ENCODE results near the gene HDAC4. TPM values are rescaled to one million over a fixed set of nuclear protein-coding genes. Genes with fewer than 3 reads are reported as not detected.

The HDAC4 gene
- total RNA-seq, 1 experiment from 2014 or later, result 21.8 TPM

DNA sequence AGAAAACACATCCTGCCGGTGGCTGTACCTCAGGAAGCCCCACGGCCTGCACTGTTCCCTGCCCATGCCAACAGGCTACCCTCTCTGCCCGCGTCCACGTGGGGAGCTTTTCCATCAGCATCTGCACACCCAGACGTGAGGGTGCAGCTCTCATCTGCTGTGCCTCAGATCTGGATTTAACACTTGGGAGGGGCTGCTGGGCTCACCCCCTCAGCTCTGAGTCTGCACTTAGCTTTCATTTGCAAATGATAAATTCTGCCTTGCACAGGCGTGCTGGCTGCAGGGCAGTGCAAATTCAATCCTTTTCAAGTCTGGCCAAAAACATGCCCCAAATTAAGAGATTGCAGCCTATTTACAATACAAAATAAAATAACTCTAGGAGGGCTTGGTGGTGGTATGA lies 307.3 kb downstream of the HDAC4 start:
- Mint-ChIP-seq H3K27me3 (ENCODE audit: insufficient read depth, unreplicated experiment) (no peaks in the 10 kb centered on the region), H3K27ac (ENCODE audit: low read depth, unreplicated experiment) (no peak overlapping the region)
- BruUV-seq (replicated peaks), result no TSS peak

DNA sequence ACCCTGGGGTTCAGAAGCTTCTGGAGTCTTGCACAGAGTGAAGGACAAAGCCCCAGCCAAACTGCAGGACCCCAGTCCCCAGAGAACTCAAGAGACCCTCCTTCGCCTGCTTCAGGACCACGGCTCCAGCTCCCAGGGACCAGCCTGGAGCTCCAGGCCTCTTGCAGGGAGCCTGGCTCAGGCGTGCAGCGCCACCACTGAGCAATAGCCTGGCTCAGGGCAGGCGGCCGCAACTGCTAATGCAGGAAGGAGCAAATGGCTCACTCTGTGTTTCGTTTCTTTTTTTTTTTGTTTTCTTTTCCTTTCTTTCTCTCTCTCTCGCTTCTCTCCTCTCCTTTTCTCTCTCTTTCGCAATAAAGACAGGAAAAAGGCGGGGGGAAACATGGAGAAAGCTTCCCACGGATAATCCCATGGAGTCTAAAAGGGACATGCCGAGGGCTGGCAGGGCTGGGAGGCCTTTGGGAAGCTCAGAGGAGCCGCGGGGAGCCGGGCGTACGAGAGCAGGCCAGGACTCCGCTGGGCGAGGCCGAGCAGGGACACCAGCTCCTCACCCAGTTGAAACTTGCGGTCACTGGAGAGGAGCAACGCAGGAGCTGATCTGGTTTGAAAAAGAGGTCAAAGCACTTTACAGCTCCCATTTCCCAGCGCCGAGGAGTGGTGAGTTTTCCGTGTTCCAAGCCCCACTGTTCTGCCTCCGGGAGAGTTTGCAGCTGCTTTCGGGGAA lies 308.1 kb downstream of the HDAC4 start:
- TF ChIP-seq, protein P1, sequence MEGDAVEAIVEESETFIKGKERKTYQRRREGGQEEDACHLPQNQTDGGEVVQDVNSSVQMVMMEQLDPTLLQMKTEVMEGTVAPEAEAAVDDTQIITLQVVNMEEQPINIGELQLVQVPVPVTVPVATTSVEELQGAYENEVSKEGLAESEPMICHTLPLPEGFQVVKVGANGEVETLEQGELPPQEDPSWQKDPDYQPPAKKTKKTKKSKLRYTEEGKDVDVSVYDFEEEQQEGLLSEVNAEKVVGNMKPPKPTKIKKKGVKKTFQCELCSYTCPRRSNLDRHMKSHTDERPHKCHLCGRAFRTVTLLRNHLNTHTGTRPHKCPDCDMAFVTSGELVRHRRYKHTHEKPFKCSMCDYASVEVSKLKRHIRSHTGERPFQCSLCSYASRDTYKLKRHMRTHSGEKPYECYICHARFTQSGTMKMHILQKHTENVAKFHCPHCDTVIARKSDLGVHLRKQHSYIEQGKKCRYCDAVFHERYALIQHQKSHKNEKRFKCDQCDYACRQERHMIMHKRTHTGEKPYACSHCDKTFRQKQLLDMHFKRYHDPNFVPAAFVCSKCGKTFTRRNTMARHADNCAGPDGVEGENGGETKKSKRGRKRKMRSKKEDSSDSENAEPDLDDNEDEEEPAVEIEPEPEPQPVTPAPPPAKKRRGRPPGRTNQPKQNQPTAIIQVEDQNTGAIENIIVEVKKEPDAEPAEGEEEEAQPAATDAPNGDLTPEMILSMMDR (IDR thresholded peaks at IDR 0.05; ENCODE audit: unreplicated experiment), result no peak
- Mint-ChIP-seq H3K36me3 (ENCODE audit: insufficient read depth, unreplicated experiment) (peaks cover 6% of the 10 kb centered on the region), H3K4me1 (ENCODE audit: insufficient read depth, unreplicated experiment) (no peaks in the 10 kb centered on the region), H3K27me3 (ENCODE audit: insufficient read depth, unreplicated experiment) (no peaks in the 10 kb centered on the region), H3K27ac (ENCODE audit: low read depth, unreplicated experiment) (no peak overlapping the region), H3K4me3 (ENCODE audit: unreplicated experiment) (no peak overlapping the region), H3K9me3 (ENCODE audit: unreplicated experiment) (no peaks in the 10 kb centered on the region)
- ChIA-PET CTCF (interaction anchor here (0.6 to 0.7 kb wide), 3 partner anchors 116 to 680 kb away, joined by 3 read pairs; no protein-coding TSS in a partner anchor), POLR2A (no interaction called here)
- intact Hi-C loops (cut with micrococcal nuclease), result no loop called here
- BruUV-seq (replicated peaks), result no TSS peak
- no peak for DNase-seq (ENCODE audit: unreplicated experiment)

More for the DNA sequence above, 307.3 kb downstream of the HDAC4 start:
- peaks cover 6% of the 10 kb centered on the region for H3K36me3 Mint-ChIP-seq (ENCODE audit: insufficient read depth, unreplicated experiment)
- peaks cover 6% of the 10 kb centered on the region for H3K4me1 Mint-ChIP-seq (ENCODE audit: insufficient read depth, unreplicated experiment)
- ChIA-PET CTCF (interaction anchor here (0.6 to 1.4 kb wide), 2 partner anchors 13 to 155 kb away, joined by 3 to 7 read pairs; no protein-coding TSS in a partner anchor), POLR2A (interaction anchor here (0.6 kb wide), 1 partner anchor 16 kb away, joined by 3 read pairs; no protein-coding TSS in a partner anchor)
- TF ChIP-seq, protein P1 (IDR thresholded peaks at IDR 0.05; ENCODE audit: unreplicated experiment), result no peak
- H3K9me3 Mint-ChIP-seq (ENCODE audit: unreplicated experiment), result no peaks in the 10 kb centered on the region
- no peak overlapping the region for H3K4me3 Mint-ChIP-seq (ENCODE audit: unreplicated experiment)
- no peak for DNase-seq (ENCODE audit: unreplicated experiment)
- intact Hi-C loops (cut with micrococcal nuclease), result no loop called here

DNA sequence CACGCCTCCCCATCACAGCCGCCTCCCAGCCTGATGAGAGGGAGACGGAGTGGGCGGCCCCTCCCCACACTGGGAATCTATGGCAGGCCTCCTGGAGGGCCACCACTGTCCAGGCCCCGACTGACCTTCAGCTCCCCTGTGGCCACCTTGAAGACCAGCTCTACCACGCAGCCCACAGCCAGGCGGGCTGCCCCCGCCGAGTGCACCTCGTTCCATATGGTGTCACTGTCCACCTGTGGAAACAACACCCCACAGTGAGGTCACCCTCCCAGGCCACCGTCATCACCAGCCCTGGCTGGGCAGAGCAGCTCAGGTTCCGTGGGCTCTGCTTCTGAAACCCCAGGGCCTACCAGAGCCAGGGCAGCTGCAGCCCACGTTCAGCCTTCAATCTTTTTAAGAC lies 310.9 kb downstream of the HDAC4 start:
- POLR2A ChIA-PET, result interaction anchor here (0.7 kb wide), 1 partner anchor 20 kb away, joined by 3 read pairs; no protein-coding TSS in a partner anchor
- CTCF ChIA-PET, result no interaction called here

DNA sequence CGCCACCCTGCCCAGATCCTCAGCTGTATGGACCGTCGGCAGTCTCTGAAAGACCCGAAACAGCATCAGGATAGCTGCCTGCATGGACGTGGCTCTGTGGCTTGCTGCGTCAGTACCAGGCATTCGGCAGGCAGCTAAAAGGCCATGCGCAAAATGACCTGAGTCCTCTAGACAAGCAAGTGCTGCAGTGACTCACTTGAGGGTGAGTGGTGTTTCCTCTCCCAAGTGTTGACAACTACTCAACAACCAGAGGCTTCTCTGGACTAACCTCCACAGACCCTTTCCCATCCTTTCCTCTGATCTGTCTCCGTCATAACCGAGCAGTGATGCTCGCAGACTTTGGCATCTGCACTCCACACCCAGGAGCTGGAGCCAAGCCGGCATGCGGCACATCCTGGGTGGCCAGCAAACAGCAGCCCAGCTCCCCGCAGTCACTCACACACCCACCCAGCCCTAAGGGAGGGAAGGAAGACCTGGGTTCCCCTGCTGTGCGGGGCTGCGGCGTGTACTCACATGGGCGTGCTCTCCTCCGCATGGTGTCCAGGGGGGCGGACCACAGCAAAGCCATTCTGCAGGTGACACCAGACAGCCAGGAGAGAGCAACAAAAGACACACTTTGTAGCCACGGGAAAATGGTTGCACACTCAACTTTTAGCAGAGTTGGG lies 313.6 kb downstream of the HDAC4 start:
- DNase-seq (ENCODE audit: unreplicated experiment), result no peak
- intact Hi-C loops (cut with micrococcal nuclease), result no loop called here
- ChIA-PET POLR2A (no interaction called here), CTCF (no interaction called here)
- H3K9me3 Mint-ChIP-seq (ENCODE audit: unreplicated experiment), result no peaks in the 10 kb centered on the region
- H3K27me3 Mint-ChIP-seq (ENCODE audit: insufficient read depth, unreplicated experiment), result no peaks in the 10 kb centered on the region
- no peak overlapping the region for H3K27ac Mint-ChIP-seq (ENCODE audit: low read depth, unreplicated experiment)
- H3K36me3 Mint-ChIP-seq (ENCODE audit: insufficient read depth, unreplicated experiment), result peaks cover 13% of the 10 kb centered on the region
- H3K4me1 Mint-ChIP-seq (ENCODE audit: insufficient read depth, unreplicated experiment), result no peaks in the 10 kb centered on the region
- TF ChIP-seq, protein P1 (IDR thresholded peaks at IDR 0.05; ENCODE audit: unreplicated experiment), result no peak
- BruUV-seq (replicated peaks), result no TSS peak
- H3K4me3 Mint-ChIP-seq (ENCODE audit: unreplicated experiment), result no peak overlapping the region

More for the DNA sequence above, 310.9 kb downstream of the HDAC4 start:
- H3K36me3 Mint-ChIP-seq (ENCODE audit: insufficient read depth, unreplicated experiment), result peaks cover 6% of the 10 kb centered on the region
- intact Hi-C loops (cut with micrococcal nuclease), result no loop called here
- H3K27me3 Mint-ChIP-seq (ENCODE audit: insufficient read depth, unreplicated experiment), result no peaks in the 10 kb centered on the region
- BruUV-seq (replicated peaks), result no TSS peak
- TF ChIP-seq, protein P1 (IDR thresholded peaks at IDR 0.05; ENCODE audit: unreplicated experiment), result no peak
- DNase-seq (ENCODE audit: unreplicated experiment), result no peak
- no peak overlapping the region for H3K4me3 Mint-ChIP-seq (ENCODE audit: unreplicated experiment)
- no peaks in the 10 kb centered on the region for H3K9me3 Mint-ChIP-seq (ENCODE audit: unreplicated experiment)
- no peak overlapping the region for H3K27ac Mint-ChIP-seq (ENCODE audit: low read depth, unreplicated experiment)
- H3K4me1 Mint-ChIP-seq (ENCODE audit: insufficient read depth, unreplicated experiment), result no peaks in the 10 kb centered on the region
